Trophoblast cell (in vitro differentiated cells and primary cell): Measurements from ENCODE around the gene UBQLN1.
A peak's percentile ranks its signal among the peaks of the same experiment; 100 is the strongest.

ENCODE experiments used
- DNase-seq, 2 donors: peaks; one replicate each; pipeline ENCODE4 v3.0.0-alpha.2; 2016
- H2AFZ ChIP-seq: 2 replicates; pipeline ENCODE4 v1.6.1; 2013; ENCODE audit warnings: low read length, moderate library complexity, mild to moderate bottlenecking; ENCODE audit not compliant: insufficient read depth, poor library complexity
- H2AK5ac ChIP-seq: 2 replicates; pipeline ENCODE4 v1.6.1; 2013; ENCODE audit warnings: mild to moderate bottlenecking, low read length
- H2BK120ac ChIP-seq: 2 replicates; pipeline ENCODE4 v1.6.1; 2013; ENCODE audit warnings: low read length, mild to moderate bottlenecking, moderate library complexity; ENCODE audit not compliant: insufficient read depth, poor library complexity
- H2BK12ac ChIP-seq: 2 replicates; pipeline ENCODE4 v1.6.1; 2013; ENCODE audit warnings: mild to moderate bottlenecking, low read length, moderate library complexity
- H2BK5ac ChIP-seq: 2 replicates; pipeline ENCODE4 v1.6.1; 2013; ENCODE audit warnings: low read length, low read depth, moderate library complexity, mild to moderate bottlenecking; ENCODE audit not compliant: poor library complexity
- H3K14ac ChIP-seq: 2 replicates; pipeline ENCODE4 v1.6.1; 2013; ENCODE audit warnings: mild to moderate bottlenecking, low read length
- H3K18ac ChIP-seq: 2 replicates; pipeline ENCODE4 v1.6.1; 2013; ENCODE audit warnings: mild to moderate bottlenecking, low read length
- H3K23ac ChIP-seq: 2 replicates; pipeline ENCODE4 v1.6.1; 2013; ENCODE audit warnings: low read length
- H3K27ac ChIP-seq: 2 replicates; pipeline ENCODE4 v1.5.1; 2013; ENCODE audit warnings: low read depth, mild to moderate bottlenecking, inconsistent platforms, low read length, moderate library complexity
- H3K27me3 ChIP-seq: 2 replicates; pipeline ENCODE4 v1.6.1; 2013; ENCODE audit warnings: inconsistent platforms, mild to moderate bottlenecking, low read length, moderate library complexity; ENCODE audit not compliant: insufficient read depth
- H3K36me3 ChIP-seq, 2 experiments: 1 replicate in 1 of 2; 2 replicates in 1 of 2; pipeline ENCODE4 v1.6.1; 2013; ENCODE audit warnings: low read length in 2 of 2, mild to moderate bottlenecking in 2 of 2, moderate library complexity in 1 of 2; ENCODE audit not compliant: insufficient read depth in 2 of 2, control insufficient read depth in 1 of 2
- H3K4ac ChIP-seq: 2 replicates; pipeline ENCODE4 v1.6.1; 2013; ENCODE audit warnings: low read depth, mild to moderate bottlenecking, low read length, moderate library complexity
- H3K4me1 ChIP-seq, 2 experiments: 1 replicate in 1 of 2; 2 replicates in 1 of 2; pipeline ENCODE4 v1.6.1; 2013; ENCODE audit warnings: low read length in 2 of 2, mild to moderate bottlenecking in 2 of 2, moderate library complexity in 1 of 2; ENCODE audit not compliant: insufficient read depth in 2 of 2, control insufficient read depth in 1 of 2
- H3K4me2 ChIP-seq: 2 replicates; pipeline ENCODE4 v1.6.1; 2013; ENCODE audit warnings: inconsistent platforms, mild to moderate bottlenecking, low read length, moderate library complexity
- H3K4me3 ChIP-seq: 2 replicates; pipeline ENCODE4 v1.5.1; 2013; ENCODE audit warnings: mild to moderate bottlenecking, low read depth, low read length, inconsistent platforms
- H3K79me1 ChIP-seq: one replicate; pipeline ENCODE4 v1.6.1; 2013; ENCODE audit warnings: low read length
- H3K79me2 ChIP-seq: 2 replicates; pipeline ENCODE4 v1.6.1; 2013; ENCODE audit warnings: low read length, mild to moderate bottlenecking; ENCODE audit not compliant: control insufficient read depth, insufficient read depth, poor library complexity
- H3K9ac ChIP-seq: 2 replicates; pipeline ENCODE4 v1.6.1; 2013; ENCODE audit warnings: mild to moderate bottlenecking, low read length
- H3K9me3 ChIP-seq: 2 replicates; pipeline ENCODE4 v1.6.1; 2013; ENCODE audit warnings: low read depth, mild to moderate bottlenecking, control low read depth, inconsistent platforms, low read length; ENCODE audit not compliant: insufficient read depth
- H4K12ac ChIP-seq: 2 replicates; pipeline ENCODE4 v1.6.1; 2013; ENCODE audit warnings: low read depth, mild to moderate bottlenecking, low read length, moderate library complexity
- H4K8ac ChIP-seq: 2 replicates; pipeline ENCODE4 v1.6.1; 2013; ENCODE audit warnings: low read depth, mild to moderate bottlenecking, low read length, moderate library complexity
- H4K91ac ChIP-seq: one replicate; pipeline ENCODE4 v1.6.1; 2013; ENCODE audit warnings: low read depth, mild to moderate bottlenecking, low read length, moderate library complexity
- WGBS: extraction: QIAGEN DNeasy Blood & Tissue Kit; methylation state at CpG from one replicate; pipeline ENCODE4 v1.1.7; 2013; ENCODE audit warnings: missing lambda C conversion rate; ENCODE audit not compliant: insufficient read length, insufficient coverage; ENCODE audit errors: extremely low coverage; 5-methylcytosine and 5-hydroxymethylcytosine counted together

Gene UBQLN1

DNA sequence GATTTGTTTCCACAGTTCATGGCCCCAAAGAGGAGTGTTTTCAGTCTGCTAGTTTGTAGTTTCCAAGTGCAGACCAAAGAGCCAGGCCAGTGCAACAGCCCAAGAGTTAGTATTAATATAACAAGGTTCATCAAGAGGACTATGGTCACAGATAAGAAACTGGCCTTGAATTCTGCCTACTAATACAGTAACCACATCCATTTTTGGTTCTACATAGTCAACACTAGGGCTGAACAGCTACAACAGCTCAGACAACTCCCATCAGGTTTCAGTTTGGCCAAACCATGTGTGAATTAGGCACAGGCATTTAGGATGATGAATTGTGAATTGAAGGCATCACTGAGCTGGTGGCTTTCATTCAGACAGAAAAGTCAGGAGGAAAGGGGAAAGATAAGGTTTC is 13.8 kb upstream of the UBQLN1 start:
- H4K91ac ChIP-seq, result no peak overlapping the region
- H4K12ac ChIP-seq, result no peak overlapping the region
- no peak overlapping the region for H3K4ac ChIP-seq
- H3K9ac ChIP-seq, result no peak overlapping the region
- no peak overlapping the region for H2BK12ac ChIP-seq
- H3K79me2 ChIP-seq, result no peaks in the 10 kb centered on the region
- no peaks in the 10 kb centered on the region for H3K36me3 ChIP-seq
- DNase-seq, result no peak
- H3K79me1 ChIP-seq, result no peaks in the 10 kb centered on the region
- no peak overlapping the region for H3K23ac ChIP-seq
- H2BK5ac ChIP-seq, result no peak overlapping the region
- H2BK120ac ChIP-seq, result no peak overlapping the region
- no peak overlapping the region for H3K4me3 ChIP-seq
- no peaks in the 10 kb centered on the region for H3K4me1 ChIP-seq
- H3K27ac ChIP-seq, result no peak overlapping the region
- no peak overlapping the region for H3K14ac ChIP-seq
- no peaks in the 10 kb centered on the region for H3K27me3 ChIP-seq
- H2AK5ac ChIP-seq, result no peak overlapping the region
- no peak overlapping the region for H3K4me2 ChIP-seq
- no peak overlapping the region for H3K18ac ChIP-seq
- no peak overlapping the region for H2AFZ ChIP-seq
- H4K8ac ChIP-seq, result no peak overlapping the region
- H3K9me3 ChIP-seq, result no peaks in the 10 kb centered on the region

DNA sequence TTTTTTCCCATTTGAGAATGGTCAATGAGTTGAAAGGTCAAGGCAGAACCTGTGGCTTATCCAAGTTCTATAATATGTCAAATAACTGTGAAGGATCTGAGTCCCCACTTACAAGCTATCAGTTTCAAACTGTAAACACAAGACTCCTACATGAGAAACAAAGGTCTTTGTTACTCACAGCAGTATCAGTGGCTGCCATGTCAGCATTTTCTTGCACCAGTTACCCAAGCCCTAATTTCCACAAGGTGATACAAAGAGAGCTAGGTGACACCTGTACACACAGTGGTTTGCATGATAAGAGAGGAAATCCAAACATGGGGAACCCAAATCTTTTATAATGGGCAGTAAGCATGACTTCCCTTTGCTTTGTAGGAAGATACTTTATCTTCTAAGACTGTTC is 8.0 kb upstream of the UBQLN1 start:
- Histone ChIP-seq H3K27me3 (no peaks in the 10 kb centered on the region), H3K27ac (no peak overlapping the region), H3K9me3 (no peaks in the 10 kb centered on the region), H3K4me1 (no peaks in the 10 kb centered on the region), H3K14ac (no peak overlapping the region), H2AFZ (no peak overlapping the region), H3K4ac (no peak overlapping the region), H3K18ac (no peak overlapping the region), H2BK120ac (no peak overlapping the region), H3K36me3 (no peaks in the 10 kb centered on the region), H4K91ac (no peak overlapping the region), H2BK5ac (no peak overlapping the region), H3K4me3 (no peak overlapping the region), H2AK5ac (no peak overlapping the region), H3K9ac (no peak overlapping the region), H4K8ac (no peak overlapping the region), H3K79me2 (no peaks in the 10 kb centered on the region), H3K23ac (no peak overlapping the region), H4K12ac (no peak overlapping the region), H3K4me2 (no peak overlapping the region), H2BK12ac (no peak overlapping the region), H3K79me1 (no peaks in the 10 kb centered on the region)
- DNase-seq, result no peak

DNA sequence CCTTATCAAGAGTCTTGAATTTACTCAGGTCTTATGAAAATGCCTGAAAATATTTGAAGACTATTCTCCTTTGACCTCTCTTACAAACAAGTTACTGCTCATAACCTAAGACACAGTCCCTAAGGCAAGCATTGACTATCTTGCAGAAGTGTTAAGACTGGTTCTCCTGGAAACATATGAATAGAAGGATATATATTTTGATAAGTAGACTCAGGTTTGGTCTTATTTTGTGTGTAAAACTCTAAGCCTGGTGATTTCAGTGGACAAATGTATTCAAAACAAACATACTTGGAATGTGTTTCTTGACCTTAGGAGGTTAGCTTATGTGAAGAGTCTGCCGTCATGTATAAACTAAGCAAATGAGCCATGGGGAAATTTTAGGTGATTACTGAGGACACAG is 7.5 kb upstream of the UBQLN1 start:
- Histone ChIP-seq H2BK12ac (no peak overlapping the region), H4K91ac (no peak overlapping the region), H4K12ac (no peak overlapping the region), H2BK5ac (no peak overlapping the region), H4K8ac (no peak overlapping the region), H2AK5ac (no peak overlapping the region), H3K4ac (no peak overlapping the region), H3K18ac (no peak overlapping the region), H3K9me3 (no peaks in the 10 kb centered on the region), H3K79me1 (no peaks in the 10 kb centered on the region), H3K27me3 (no peaks in the 10 kb centered on the region), H3K4me1 (no peaks in the 10 kb centered on the region), H2BK120ac (no peak overlapping the region), H3K14ac (no peak overlapping the region), H3K4me3 (no peak overlapping the region), H3K36me3 (no peaks in the 10 kb centered on the region), H3K23ac (no peak overlapping the region), H3K27ac (no peak overlapping the region), H3K9ac (no peak overlapping the region), H3K79me2 (no peaks in the 10 kb centered on the region), H2AFZ (no peak overlapping the region), H3K4me2 (no peak overlapping the region)
- peak; percentile 73 to 93 for DNase-seq
- WGBS, result no CpG with 5 or more reads among the region's 1 CpG

DNA sequence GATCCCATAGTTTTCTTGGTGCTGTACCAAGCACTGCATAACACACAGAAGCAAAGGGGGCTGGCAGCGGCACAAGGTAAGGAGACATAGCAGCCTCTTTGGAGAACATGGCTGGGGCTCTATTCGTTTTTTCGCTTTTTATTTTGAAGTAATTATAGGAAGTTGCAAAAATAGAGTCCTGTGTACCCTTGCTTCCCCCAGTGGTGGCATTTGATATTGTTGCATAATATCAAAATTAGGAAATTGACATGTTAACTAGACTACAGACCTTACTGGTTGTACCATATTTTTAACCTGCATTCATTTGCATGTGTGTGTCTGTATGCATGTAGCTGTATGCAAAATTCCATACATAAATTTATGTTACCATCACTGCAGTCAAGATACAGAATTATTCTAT is 6.6 kb upstream of the UBQLN1 start:
- H3K4me1 ChIP-seq, result no peaks in the 10 kb centered on the region
- no CpG with 5 or more reads among the region's 3 CpGs for WGBS
- H2AK5ac ChIP-seq, result no peak overlapping the region
- H3K9me3 ChIP-seq, result no peaks in the 10 kb centered on the region
- no peaks in the 10 kb centered on the region for H3K79me1 ChIP-seq
- no peak overlapping the region for H3K23ac ChIP-seq
- no peak for DNase-seq
- H3K36me3 ChIP-seq, result no peaks in the 10 kb centered on the region
- no peak overlapping the region for H2BK5ac ChIP-seq
- H3K4me3 ChIP-seq, result no peak overlapping the region
- H3K27me3 ChIP-seq, result no peaks in the 10 kb centered on the region
- no peak overlapping the region for H3K18ac ChIP-seq
- no peak overlapping the region for H3K4me2 ChIP-seq
- no peak overlapping the region for H2BK120ac ChIP-seq
- H2BK12ac ChIP-seq, result no peak overlapping the region
- H4K8ac ChIP-seq, result no peak overlapping the region
- H3K9ac ChIP-seq, result no peak overlapping the region
- H3K79me2 ChIP-seq, result no peaks in the 10 kb centered on the region
- H4K91ac ChIP-seq, result no peak overlapping the region
- H2AFZ ChIP-seq, result no peak overlapping the region
- H3K27ac ChIP-seq, result no peak overlapping the region
- H4K12ac ChIP-seq, result no peak overlapping the region
- no peak overlapping the region for H3K14ac ChIP-seq
- H3K4ac ChIP-seq, result no peak overlapping the region
